ENCODE results near the gene SLC39A11.

SLC39A11 gene

DNA sequence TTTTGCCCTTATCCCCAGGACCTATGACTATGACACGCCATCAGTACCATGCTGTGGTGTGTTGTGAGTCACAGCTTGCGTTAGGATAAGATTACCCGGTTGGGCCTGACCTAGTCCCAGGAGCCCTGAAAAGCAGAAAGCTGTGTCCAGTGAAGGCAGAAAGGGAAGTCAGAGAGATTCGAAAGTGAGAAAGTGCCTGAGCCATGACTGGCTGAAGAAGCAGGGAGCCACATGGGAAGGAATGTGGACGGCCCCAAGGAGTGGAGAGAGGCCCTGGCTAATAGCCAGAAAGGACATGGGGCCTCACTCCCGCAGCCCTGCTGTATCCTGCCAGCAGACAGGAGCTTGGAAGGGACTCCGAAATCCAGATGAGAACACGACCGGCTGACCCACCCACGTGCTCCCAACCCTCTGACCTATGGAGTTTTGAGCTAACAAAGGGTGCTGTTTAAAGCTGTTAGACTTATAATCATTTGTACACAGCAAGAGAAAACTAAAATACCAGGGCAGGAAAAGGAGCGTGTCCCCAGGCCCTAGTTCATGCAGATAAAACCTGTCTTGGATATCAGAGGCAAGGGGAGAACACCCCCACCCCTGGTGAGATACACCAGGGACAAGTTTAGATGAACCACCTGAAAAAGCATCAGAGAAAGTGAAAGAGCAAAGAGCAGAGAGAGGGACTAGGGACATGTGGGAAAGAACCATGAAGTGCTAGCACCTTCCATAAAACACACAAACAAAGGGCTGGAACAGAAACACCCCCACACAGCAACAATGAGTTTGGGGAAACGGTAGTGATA is 115.3 kb downstream of the SLC39A11 start:
- no peak for DNase-seq (ENCODE audit: low read depth)

- DNase-seq (ENCODE audit: low read depth): no peak
Observed at GRCh38 chr17:72975509-72975908, 117.0 kb downstream of the SLC39A11 start.

DNA sequence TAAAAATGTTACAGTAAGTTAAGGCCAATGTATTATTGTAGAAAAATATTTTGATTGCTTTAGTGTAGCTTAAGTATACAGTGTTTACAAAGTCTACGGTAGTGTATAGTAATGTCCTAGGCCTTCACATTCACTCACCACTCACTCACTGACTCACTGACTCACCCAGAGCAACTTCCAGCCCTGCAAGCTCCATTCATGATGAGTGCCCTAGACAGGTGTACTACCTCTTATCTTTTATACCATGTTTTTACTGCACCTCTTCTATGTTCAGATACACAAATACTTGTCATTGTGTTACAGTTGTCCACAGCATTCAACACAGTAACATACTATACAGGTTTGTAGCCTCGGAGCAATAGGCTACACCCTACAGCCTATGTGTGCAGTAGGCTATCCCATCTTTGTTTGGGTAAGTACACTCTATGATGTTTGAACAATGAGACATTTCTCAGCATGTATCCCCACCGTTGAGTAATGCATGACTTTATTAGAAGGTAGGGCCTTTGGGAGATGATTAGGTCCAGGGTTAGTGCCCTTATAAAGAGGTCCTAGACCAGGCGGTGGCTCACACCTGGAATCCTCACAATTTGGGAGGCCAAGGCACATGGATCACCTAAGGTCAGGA is 117.8 kb downstream of the SLC39A11 start:
- DNase-seq (ENCODE audit: low read depth): no peak

DNA sequence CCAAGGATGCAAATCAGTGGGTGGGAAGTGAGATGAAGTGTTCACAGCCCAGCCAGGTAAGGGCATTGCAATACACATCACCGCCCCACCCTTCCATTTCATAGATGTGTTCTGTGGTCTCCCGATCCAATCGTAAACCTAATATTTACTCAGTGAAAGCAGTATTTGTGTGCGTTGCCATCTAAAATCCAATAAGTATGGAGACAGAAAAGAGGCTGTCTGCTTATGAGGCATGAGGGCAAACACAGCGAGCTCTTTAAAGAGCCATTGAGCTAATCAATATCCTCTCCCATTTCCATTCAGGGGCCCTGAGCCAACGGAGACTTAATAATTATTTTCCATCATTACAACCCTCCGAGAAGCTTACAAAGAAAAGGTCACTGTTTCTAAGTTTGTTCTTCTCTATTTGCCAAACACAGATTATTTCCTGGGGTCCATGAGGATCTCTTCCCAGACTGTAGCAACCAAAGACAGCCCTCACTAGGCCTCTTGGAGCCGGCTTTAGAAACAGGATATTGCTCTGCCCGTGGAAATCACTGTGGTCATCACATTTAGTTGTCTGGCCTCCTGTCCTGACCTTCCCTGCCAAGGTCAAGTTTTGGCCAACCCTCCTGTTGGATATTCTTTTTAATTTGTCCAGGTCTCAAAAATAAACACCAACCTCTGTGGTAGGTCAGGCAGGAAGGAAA is 120.1 kb downstream of the SLC39A11 start:
- no peak for DNase-seq (ENCODE audit: low read depth)

GRCh38 chr17:72971226-72971880 is 121.1 kb downstream of the SLC39A11 start:
- no peak for DNase-seq (ENCODE audit: low read depth)

DNA sequence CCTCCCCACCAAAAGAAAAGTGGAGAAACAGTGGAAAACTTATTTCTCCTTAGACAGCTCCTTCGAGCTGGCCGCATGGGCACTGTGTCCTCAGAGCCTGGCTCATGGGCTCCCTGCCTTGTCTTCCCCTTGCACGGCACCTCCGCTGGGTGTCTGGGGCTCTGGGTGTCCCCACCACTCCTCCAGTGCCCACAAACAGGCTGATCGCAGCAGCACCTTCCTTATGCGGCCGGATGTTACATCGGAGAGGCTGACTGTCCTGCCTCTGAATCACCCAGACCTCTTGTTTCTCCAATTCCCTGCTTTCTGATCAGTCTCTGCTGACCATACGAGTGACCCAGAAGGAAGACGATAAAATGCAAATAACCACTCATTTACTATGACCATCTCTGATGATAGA is 121.7 kb downstream of the SLC39A11 start:
- no peak for DNase-seq (ENCODE audit: low read depth)

GRCh38 chr17:72970246-72970645 is 122.2 kb downstream of the SLC39A11 start:
- no peak for DNase-seq (ENCODE audit: low read depth)

GRCh38 chr17:72969293-72969906 is 123.1 kb downstream of the SLC39A11 start:
- no peak for DNase-seq (ENCODE audit: low read depth)

DNA sequence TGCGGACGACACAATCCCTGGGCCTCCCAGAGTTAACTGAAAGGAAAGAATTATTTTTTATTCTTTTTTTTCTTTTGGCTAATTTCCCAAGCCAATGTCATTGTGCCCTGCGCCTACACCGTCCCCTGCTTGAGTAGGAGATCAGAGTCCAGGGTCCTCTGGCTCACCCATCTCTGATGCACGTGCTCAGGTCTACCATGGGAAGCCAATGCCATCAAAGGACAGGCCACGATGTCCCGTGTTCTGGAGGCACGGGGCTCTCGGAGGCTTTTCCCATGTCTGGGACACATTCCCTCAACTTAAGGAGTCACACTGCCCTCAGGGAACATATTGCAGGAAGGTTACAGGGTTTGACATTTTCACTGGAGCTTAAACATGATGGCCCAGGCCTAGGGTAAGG is 123.7 kb downstream of the SLC39A11 start:
- DNase-seq (ENCODE audit: low read depth): no peak

DNA sequence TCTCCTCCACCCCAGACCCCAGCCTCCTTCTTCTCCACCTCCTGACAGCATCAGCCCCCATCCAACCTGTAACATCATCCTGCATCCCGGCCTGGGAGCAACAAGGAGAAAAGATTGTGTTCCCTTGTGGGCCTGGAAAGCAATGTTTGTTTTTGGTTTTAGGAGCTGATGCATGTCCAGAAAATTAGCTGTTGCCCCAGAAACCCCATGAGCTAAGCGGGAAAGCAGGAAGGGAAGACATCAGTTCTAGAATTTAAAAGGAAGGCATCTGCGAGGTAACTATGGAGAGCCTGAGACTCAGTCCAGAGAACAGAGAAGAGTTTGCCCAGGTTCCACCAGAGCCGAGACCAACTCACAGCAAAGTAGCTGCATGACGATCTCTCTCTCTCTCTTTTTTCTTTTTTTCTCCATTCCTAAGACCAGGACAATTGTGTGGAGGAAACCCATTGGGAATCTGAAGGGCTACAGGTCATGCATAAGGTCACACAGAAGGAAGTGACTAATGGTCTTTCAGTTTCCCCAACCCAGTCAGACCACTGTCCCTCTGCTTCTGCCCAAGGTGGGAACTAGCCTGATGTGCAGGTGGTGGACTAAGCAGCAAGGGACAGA is 124.4 kb downstream of the SLC39A11 start:
- no peak for DNase-seq (ENCODE audit: low read depth)

- no peak for DNase-seq (ENCODE audit: low read depth)
Observed at GRCh38 chr17:72967277-72967970, 125.1 kb downstream of the SLC39A11 start.

DNA sequence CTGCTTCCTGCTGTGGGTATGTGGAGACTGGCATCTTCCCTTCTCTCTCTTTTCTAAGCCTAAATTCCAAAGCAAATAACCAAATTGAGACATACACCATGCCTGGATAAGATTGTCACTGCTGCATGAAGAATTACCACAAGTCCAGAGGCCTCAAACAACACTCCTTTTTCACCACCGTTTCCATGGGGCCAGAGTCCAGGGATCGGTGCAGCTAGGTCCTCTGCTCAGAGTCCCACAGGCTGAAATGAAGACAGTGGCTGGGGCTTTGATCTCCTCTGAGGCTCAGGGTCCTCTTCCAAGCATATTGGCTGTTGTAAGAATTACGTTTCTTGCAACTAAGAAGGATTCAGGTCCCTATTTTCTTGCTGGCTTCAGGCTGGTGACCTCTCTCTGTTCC is 130.4 kb downstream of the SLC39A11 start:
- DNase-seq (ENCODE audit: low read depth): no peak

DNA sequence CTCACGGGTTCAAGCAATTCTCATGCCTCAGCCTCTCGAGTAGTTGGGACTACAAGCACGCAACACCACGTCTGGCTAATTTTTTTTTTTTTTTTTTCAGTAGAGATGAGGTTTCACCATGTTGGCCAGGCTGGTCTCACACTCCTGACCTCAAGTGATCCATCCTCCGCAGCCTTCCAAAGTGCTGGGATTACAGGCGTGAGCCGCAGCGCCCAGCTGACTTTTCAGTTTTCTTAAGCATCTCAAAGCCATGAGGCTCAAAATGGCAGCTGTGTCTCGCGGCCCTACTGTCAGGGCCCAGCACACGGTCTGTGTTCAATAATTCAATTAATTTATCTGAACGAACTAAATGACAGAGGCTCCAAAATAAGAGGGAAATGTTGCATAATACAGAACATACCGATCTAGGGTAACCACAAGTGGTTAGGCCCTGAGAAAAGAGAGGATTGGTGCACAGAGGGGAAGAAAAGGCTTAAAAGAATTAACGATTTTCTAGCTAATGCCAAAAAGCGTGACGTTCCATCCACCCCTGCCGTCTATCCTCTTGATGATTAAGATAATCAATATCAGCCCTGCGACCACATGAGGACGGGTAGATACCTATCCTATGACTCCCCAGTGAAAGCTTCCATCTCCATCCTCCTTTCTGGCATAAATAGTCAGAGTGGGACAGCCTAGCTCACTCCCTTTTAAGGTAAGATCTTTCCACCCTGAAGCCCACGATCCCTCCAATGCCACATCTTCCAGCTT is 136.9 kb downstream of the SLC39A11 start:
- no peak for DNase-seq (ENCODE audit: low read depth)

- no peak for DNase-seq (ENCODE audit: low read depth)
Observed at GRCh38 chr17:72954579-72954978, 137.9 kb downstream of the SLC39A11 start.

DNA sequence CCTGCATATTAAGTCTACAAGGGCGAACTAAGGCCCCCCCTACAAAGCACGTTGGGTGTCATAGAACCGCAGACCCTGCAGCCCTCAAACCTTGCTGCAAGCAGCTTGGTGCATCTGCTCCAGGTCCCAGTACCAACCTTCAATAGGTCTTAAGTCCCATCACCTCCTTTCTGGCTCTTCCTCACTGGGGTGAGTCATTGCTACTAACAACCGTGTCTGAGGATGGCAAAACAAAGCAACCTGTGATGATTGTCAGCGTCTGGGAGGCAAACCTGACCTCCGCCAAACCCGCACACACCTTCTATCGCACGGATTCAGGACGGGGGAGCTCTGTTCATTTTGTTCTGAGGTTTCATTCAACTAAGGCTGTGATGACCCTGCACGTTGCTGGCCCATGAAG is 138.9 kb downstream of the SLC39A11 start:
- no peak for DNase-seq (ENCODE audit: low read depth)

- DNase-seq (ENCODE audit: low read depth): no peak
Observed at GRCh38 chr17:72952641-72953315, 139.7 kb downstream of the SLC39A11 start.

DNA sequence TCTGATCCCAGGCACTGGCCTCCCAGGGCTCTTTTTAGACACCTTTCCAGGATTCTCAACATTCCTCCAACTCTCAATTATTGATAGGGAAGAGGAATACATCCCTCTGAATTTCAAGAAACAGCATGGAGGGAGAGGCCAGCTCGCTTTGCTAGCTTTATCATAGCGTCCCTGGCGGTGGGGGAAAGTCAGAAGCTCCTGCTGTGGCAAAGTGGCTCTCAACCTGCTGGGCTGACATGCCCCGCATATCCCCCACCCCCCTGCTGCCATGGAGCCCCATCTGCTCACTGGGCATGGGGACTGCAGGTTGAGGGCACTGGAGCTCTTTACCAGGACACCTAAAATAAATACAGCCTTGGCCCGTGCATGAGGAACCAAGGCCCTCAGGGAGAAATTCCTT is 140.3 kb downstream of the SLC39A11 start:
- no peak for DNase-seq (ENCODE audit: low read depth)

DNA sequence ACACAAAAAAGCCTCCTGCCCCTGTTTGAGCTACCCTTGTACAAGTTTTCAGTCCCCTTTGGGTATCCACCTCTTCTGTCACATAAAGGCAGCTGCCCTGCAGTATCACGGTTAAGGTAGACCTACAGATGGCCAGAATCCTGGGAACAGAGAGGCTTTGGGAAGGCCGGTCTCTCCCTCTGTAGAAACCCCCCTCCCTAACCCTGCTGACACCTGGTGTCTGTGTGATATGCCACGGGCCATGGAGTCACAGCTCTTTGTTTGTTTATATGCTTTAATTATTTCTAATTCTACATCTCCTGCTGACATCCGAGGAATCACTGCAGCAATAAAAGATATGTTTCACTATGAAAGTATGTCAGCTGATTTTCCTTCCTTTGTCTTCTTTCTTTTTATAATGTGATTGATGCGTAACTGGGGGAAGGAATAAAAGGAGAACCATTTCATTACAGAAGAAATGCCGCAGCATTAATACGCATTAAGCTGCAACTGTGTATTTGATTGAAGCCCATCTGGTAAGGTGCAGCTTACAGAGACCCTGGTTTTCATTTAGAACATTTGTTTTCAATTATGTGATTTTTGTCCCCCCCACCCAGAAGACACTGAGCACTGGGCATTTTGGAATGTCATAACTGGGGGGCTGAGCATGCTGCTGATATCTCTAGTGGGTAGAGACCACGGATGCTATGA is 142.1 kb downstream of the SLC39A11 start:
- no peak for DNase-seq (ENCODE audit: low read depth)

GRCh38 chr17:72948115-72948514 is 144.4 kb downstream of the SLC39A11 start:
- no peak for DNase-seq (ENCODE audit: low read depth)

All from activated T-helper 1 cell treated with Interleukin-2 at 50 U/mL for 16 hours (primary cell).